Muscle of leg (tissue), 11 donors: ENCODE data around the gene HOXB6. TPM values are rescaled to one million over a fixed set of nuclear protein-coding genes. Genes with fewer than 3 reads are reported as not detected.

Experiments
- DNase-seq: peaks from one replicate; pipeline ENCODE4 v3.0.0; 2013
- H3K27ac ChIP-seq: one replicate; pipeline ENCODE4 v1.5.1; 2013; ENCODE audit warnings: mild to moderate bottlenecking, low read length, control low read depth
- H3K27me3 ChIP-seq: one replicate; pipeline ENCODE4 v1.6.1; 2013; ENCODE audit warnings: low read length; ENCODE audit not compliant: control insufficient read depth, insufficient read depth
- H3K36me3 ChIP-seq: one replicate; pipeline ENCODE4 v1.6.1; 2013; ENCODE audit warnings: low read length; ENCODE audit not compliant: control insufficient read depth, insufficient read depth
- H3K4me1 ChIP-seq: one replicate; pipeline ENCODE4 v1.6.1; 2013; ENCODE audit warnings: low read length; ENCODE audit not compliant: control insufficient read depth, insufficient read depth
- H3K4me3 ChIP-seq: one replicate; pipeline ENCODE4 v1.5.1; 2013; ENCODE audit warnings: low read length, control low read depth
- H3K9me3 ChIP-seq: replicated peaks from 2 replicates; pipeline ENCODE4 v1.6.1; 2013; ENCODE audit warnings: low read depth, low read length; ENCODE audit not compliant: control insufficient read depth
- WGBS: methylation state at CpG from one replicate; pipeline ENCODE4 v1.1.5; 2013; ENCODE audit warnings: missing lambda C conversion rate; ENCODE audit not compliant: insufficient coverage; 5-methylcytosine and 5-hydroxymethylcytosine counted together
- polyA plus RNA-seq, 8 donors: library from polyadenylated mRNA; unstranded; fragments of 120-200 nt; gene quantifications; one replicate each; pipeline versions ENCODE4 v1.2.1 to v1.2.3, GENCODE V29; 2013; ENCODE audit warnings: inconsistent platforms in 1 of 8, low replicate concordance in 1 of 8; ENCODE audit not compliant: insufficient read length in 8 of 8, insufficient read depth in 1 of 8
- total RNA-seq: library from RNA; stranded (reverse); fragments of 120-200 nt; gene quantifications from one replicate; pipeline ENCODE4 v1.2.4, GENCODE V29; 2013

Gene HOXB6
- total and polyA plus RNA-seq, 9 donors: 0.84 to 1.7 (median 1.2) TPM

DNA sequence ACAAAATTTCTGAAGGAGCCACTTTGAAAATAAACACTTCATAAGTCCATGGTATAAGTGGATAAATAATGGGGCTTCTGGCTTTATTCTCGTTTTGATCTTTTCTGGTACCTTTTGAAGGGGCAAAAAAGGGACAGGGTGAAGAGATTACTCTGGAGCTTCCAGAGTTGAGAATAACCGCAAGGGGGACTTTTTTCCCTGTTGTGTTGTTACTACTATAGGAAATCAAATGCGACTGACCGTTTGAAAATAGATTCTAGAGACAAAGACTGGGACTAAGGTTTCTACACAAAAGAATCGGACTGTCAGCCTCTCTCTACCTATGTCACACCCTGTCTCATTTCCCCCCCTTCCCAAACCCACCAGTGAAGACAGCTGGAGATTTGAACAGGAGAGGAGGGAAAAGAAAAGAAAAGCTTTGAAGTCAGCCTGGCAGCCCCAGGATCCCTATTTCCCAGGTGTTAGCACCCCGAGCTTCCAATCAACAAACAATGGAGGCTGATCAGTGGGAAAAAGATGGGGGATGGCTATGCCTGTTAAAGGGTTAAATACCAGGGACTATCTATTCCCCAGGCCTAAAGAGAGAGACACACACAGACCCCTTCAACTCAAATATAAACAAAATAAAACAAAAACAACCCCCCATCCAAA is 35.0 kb downstream of the HOXB6 start:
- Histone ChIP-seq H3K4me3 (no peak overlapping the region), H3K9me3 (no peaks in the 10 kb centered on the region), H3K4me1 (peaks cover 24% of the 10 kb centered on the region), H3K27ac (peak overlapping the region; percentile 60), H3K36me3 (no peaks in the 10 kb centered on the region), H3K27me3 (peaks cover 99% of the 10 kb centered on the region)
- no peak for DNase-seq
- 18% methylated on average over 1 of the region's 6 CpGs for WGBS

DNA sequence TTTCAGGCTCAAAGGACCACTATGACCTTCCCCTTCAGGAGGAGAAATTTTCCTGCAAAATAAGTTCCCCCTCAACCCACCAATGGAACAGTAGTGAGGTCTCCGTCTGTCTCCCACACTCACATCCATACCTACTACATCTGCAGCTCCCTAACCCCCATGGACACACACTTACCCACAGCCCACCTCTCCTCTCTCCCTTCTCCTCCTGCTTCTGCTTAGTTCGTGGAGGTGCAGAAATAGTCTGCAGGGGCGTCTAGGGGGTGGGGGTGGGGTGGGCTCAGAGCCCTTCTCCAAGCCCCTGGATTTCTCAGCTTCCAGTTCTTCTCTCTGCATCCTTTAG is 35.6 kb downstream of the HOXB6 start:
- Histone ChIP-seq H3K4me1 (peaks cover 24% of the 10 kb centered on the region), H3K36me3 (no peaks in the 10 kb centered on the region), H3K9me3 (no peaks in the 10 kb centered on the region), H3K27ac (peak overlapping the region; percentile 13), H3K27me3 (peaks cover 99% of the 10 kb centered on the region), H3K4me3 (no peak overlapping the region)
- DNase-seq: no peak
- 43% methylated on average over 1 of the region's 3 CpGs for WGBS

DNA sequence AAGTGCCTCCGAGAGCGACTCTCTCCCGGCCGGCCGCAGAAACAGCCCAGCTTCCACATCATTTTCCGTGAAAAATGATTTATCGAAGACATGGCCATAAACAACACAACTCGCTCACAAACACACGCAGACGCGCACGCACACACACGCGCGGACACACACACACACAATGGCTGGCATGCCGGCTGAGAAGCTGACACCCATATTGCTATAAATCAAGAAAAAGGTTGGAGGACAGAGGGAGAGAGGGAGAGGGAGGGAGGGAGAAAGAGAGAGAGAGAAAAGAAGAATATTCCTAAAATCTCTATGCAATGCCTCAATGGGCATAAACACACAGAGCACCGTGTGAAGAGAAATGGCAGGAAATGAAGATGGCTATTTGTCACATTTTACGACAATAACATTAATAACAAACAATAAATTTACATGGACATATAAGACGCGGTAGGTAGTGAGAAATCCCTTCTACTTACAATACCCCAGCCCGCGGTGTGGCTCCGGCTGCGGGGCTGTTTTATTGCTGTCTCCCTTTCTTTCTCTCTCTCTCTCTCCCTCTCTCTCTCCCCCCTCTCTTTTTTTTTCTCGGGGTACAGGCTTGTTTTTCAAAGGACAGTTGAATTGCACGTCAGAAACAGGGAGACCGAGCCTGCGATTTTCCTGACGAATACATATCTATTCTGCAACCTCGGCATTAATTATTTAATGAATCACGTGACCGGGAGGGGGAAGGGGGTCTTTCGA is 36.1 kb downstream of the HOXB6 start:
- Histone ChIP-seq H3K4me1 (peaks cover 27% of the 10 kb centered on the region), H3K4me3 (no peak overlapping the region), H3K9me3 (no peaks in the 10 kb centered on the region), H3K27ac (peak overlapping the region; percentile 38), H3K27me3 (peaks cover 97% of the 10 kb centered on the region), H3K36me3 (no peaks in the 10 kb centered on the region)
- WGBS: 9% methylated on average over 4 of the region's 33 CpGs
- no peak for DNase-seq

DNA sequence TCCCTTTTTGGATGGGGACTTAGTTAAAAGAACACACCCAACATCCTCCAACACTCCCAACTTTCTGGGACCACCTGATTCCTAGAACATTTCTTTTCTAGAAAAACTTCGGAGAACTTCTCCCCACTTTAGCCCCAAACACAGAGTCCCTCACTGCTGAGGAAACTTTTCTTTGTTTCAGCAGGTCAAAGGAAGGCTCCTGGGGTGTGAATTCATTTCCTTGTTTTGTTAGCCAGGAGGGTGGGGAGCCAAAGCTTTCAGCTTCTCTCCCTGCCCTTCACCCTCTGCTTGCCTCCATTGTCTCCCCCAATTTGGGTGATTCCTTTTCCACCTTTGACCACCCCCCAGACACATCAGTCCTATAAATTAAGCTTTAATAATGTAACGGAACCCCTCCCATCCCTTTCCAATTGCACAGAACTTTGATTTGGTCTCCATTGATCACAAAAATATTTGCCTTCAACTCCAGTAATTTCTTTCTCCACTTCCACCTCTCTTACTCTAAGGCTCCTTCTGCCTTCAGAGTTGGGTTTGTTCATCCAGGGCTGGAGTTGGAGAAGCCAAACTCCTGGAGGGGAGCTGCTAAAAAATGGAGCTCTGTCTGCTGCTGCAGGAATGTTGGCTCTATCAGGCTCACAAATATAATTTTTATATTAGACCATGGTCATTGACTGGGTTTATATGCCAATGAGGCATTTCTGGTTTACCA is 37.0 kb downstream of the HOXB6 start:
- peaks cover 33% of the 10 kb centered on the region for H3K4me1 ChIP-seq
- DNase-seq: no peak
- WGBS: 33% methylated on average over 1 of the region's 2 CpGs
- peak overlapping the region; percentile 31 for H3K27ac ChIP-seq
- no peaks in the 10 kb centered on the region for H3K36me3 ChIP-seq
- H3K4me3 ChIP-seq: no peak overlapping the region
- H3K9me3 ChIP-seq: no peaks in the 10 kb centered on the region
- H3K27me3 ChIP-seq: peaks cover 97% of the 10 kb centered on the region

DNA sequence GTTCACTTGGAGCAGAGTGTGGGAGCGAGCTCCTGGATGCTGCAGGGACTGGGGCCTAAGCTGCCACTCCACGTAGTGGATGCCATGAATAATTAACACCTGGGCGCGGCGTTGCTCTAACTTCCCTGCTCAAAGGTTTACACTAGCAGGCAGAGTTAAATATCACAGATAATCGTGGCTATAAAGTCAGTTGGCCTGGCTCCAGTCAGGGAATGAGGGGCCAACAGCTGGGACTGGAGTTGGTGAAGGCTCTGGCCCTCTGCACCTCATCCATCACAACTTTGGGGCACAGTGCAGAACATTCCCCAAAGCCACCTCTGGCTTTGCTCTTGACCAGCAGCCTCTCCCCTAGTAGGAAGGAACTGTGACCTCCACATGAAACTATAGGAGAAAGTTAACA is 37.6 kb downstream of the HOXB6 start:
- H3K4me1 ChIP-seq: peaks cover 34% of the 10 kb centered on the region
- no peak for DNase-seq
- WGBS: 63% methylated on average over 5 of the region's 6 CpGs
- peak overlapping the region; percentile 6 for H3K27ac ChIP-seq
- H3K4me3 ChIP-seq: no peak overlapping the region
- peaks cover 96% of the 10 kb centered on the region for H3K27me3 ChIP-seq
- no peaks in the 10 kb centered on the region for H3K9me3 ChIP-seq
- no peaks in the 10 kb centered on the region for H3K36me3 ChIP-seq

DNA sequence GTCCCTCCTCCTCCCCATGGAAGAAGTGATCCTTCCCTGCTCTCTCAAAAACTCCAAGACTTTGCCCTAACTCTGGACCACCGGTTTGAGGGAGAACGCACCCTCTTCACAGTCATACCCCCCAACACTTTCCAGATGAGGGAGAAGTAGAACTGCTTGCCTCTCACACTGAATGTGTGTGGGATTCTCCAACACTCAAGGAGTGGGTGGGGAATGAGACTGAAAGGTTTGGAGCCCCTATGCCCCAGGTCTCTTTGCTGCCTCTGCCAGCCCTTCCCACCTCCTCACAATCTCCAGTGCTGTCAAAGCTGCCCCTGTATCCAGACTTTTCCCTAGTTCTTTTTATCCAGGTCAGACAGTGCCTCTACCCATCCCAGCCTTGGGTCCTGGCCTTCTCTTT is 38.1 kb downstream of the HOXB6 start:
- Histone ChIP-seq H3K4me3 (no peak overlapping the region), H3K4me1 (peaks cover 35% of the 10 kb centered on the region), H3K9me3 (no peaks in the 10 kb centered on the region), H3K27me3 (peaks cover 96% of the 10 kb centered on the region), H3K27ac (no peak overlapping the region), H3K36me3 (no peaks in the 10 kb centered on the region)
- DNase-seq: no peak
- no CpG with 5 or more reads among the region's 2 CpGs for WGBS

DNA sequence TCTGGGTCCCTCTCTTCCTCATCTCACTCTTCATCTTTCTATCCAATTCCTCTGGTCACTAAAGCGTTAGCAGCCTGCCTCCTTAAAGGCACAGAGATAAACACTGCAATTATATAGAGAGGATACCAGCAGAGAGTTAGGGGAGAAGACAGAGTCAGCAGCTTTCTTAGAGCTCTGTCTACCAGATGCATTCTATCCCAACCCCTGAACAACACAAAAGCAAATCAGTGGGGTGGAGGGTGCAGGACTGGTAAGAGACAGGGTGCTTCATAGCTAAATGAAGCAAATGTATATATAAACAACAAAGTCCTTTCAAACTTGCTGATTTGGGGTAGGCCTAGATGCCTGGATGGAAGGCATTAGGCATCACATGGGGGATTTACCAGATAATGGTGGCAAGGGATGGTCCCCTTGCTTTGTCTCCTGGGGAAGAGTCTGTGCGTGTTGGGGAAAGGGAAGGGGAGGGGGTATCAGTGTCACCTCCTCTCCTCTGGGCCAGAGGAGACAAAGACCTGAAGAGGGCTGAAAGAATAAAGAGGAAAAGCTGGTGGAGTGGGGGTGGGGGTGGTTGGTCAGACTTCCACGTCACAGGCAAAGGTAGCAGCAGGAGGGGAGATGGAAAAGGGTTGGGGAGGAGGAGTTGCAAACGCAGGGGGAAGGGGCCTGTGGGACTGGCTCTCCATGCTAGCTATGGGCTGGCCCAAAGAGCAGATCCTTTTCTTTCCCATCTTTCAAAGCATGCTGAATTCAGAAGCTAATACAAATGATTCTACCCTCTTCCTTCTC is 38.7 kb downstream of the HOXB6 start:
- no peak for DNase-seq
- Histone ChIP-seq H3K9me3 (no peaks in the 10 kb centered on the region), H3K27me3 (peaks cover 96% of the 10 kb centered on the region), H3K4me1 (peaks cover 29% of the 10 kb centered on the region), H3K4me3 (no peak overlapping the region), H3K36me3 (no peaks in the 10 kb centered on the region), H3K27ac (no peak overlapping the region)
- WGBS: 46% methylated on average over 2 of the region's 4 CpGs

DNA sequence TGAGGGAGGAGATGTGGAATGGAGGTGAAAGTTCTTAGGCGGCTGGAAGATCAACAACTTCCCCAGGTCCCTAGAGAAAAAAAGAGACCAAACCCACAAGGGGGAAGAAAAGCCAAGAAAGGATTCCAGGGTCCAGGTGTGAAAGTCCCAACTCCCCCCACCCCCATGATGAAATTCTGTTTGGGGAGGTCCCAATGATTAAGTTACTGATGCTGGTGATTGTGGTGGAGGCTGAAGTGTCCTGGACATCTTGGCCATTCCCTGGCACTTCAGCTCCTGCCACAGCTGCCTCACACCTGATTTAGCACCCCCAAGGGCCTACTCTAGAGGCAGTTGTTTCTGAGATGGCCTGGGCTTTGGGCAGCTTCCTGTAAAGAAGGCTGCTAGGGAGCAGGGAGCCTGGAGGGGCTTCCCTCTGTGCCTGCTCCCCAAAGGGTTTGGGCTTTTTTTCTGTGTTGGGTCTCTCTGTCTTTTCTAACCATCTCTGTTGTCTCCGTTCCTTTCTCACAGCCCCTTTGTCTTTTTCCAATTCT is 39.7 kb downstream of the HOXB6 start:
- peak overlapping the region; percentile 38 for H3K27ac ChIP-seq
- no peak for DNase-seq
- H3K4me1 ChIP-seq: peaks cover 20% of the 10 kb centered on the region
- no peaks in the 10 kb centered on the region for H3K36me3 ChIP-seq
- no CpG with 5 or more reads among the region's 2 CpGs for WGBS
- no peaks in the 10 kb centered on the region for H3K9me3 ChIP-seq
- peak overlapping the region; percentile 48 for H3K4me3 ChIP-seq
- H3K27me3 ChIP-seq: peaks cover 94% of the 10 kb centered on the region

DNA sequence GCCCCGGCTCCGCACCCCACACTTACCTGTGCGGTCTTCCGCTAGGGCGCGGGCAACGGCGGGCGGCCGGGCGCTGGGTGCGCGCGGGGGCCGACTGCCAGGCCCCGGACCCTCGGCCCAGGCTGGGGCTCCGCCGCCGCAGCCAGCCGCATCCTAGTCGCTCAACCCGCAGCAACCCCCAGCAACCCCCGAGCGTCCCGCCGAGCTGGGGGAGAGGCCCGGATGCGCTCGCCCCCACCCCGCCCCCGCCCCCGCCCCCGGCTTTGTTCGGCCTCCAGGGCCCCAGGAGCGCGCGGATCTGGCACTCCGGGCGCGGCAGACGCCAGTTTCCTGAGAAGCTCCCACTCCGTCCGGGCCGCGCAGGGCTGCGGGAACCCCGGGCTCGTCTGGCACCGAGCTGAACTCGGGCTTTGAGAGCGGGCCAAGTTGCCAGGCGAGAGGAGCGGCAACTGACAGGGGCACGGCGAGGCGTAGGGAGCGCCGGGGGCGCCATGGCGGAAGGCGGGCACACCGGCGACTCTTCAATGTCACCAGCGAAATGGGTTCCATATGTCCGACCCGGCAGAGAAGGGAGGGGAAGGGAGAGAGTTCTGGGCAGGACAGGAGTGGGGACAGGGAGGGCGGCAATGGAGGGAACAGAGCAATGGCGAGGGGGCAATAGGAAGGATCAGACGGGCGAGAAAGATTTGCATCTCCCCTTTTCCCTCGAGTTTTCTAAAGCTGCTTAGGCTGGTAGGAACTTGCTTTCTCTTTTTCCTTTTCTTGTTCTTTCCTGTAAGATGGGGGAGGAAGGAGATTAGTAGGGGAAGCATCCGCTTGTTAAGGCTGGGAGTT is 40.4 kb downstream of the HOXB6 start:
- peak overlapping the region; percentile 38 for H3K27ac ChIP-seq
- 7% methylated on average over 56 of the region's 73 CpGs for WGBS
- peaks cover 94% of the 10 kb centered on the region for H3K27me3 ChIP-seq
- H3K9me3 ChIP-seq: no peaks in the 10 kb centered on the region
- peaks cover 20% of the 10 kb centered on the region for H3K4me1 ChIP-seq
- no peak for DNase-seq
- no peaks in the 10 kb centered on the region for H3K36me3 ChIP-seq
- H3K4me3 ChIP-seq: peak overlapping the region; percentile 48
